ENCODE measurements around the gene GREM2.

Gene GREM2

GRCh38 chr1:240496356-240496755 is 115.6 kb downstream of the GREM2 start:
- DNase-seq: no peak

- no peak for DNase-seq
These were observed 116.4 kb downstream of the GREM2 start for GRCh38 chr1:240495601-240496000.

- no peak for DNase-seq
These were observed 119.0 kb downstream of the GREM2 start for GRCh38 chr1:240492832-240493440.

GRCh38 chr1:240491796-240492195 is 120.2 kb downstream of the GREM2 start:
- no peak for DNase-seq

- DNase-seq: no peak
These were observed 120.8 kb downstream of the GREM2 start for GRCh38 chr1:240491156-240491555.

- no peak for DNase-seq
These were observed 124.5 kb downstream of the GREM2 start for GRCh38 chr1:240487493-240487892.

- no peak for DNase-seq
These were observed 125.3 kb downstream of the GREM2 start for GRCh38 chr1:240486611-240487010.

GRCh38 chr1:240484804-240485443 is 127.0 kb downstream of the GREM2 start:
- DNase-seq: no peak

- no peak for DNase-seq
These were observed 133.4 kb downstream of the GREM2 start for GRCh38 chr1:240478536-240478935.

- no peak for DNase-seq
These were observed 136.1 kb downstream of the GREM2 start for GRCh38 chr1:240475832-240476231.

GRCh38 chr1:240474133-240474614 is 137.8 kb downstream of the GREM2 start:
- DNase-seq: no peak

- no peak for DNase-seq
These were observed 143.3 kb downstream of the GREM2 start for GRCh38 chr1:240468656-240469055.

- DNase-seq: no peak
These were observed 144.1 kb downstream of the GREM2 start for GRCh38 chr1:240467895-240468294.

- DNase-seq: no peak
These were observed 145.4 kb downstream of the GREM2 start for GRCh38 chr1:240466509-240466908.

- no peak for DNase-seq
These were observed 146.4 kb downstream of the GREM2 start for GRCh38 chr1:240465531-240465940.

GRCh38 chr1:240464099-240464498 is 147.9 kb downstream of the GREM2 start:
- DNase-seq: no peak

GRCh38 chr1:240462766-240463395 is 149.1 kb downstream of the GREM2 start:
- DNase-seq: no peak

- DNase-seq: no peak
These were observed 149.7 kb downstream of the GREM2 start for GRCh38 chr1:240462277-240462676.

GRCh38 chr1:240457203-240457602 is 154.8 kb downstream of the GREM2 start:
- no peak for DNase-seq

GRCh38 chr1:240455228-240455821 is 156.6 kb downstream of the GREM2 start:
- no peak for DNase-seq

GRCh38 chr1:240445369-240445768 is 166.6 kb downstream of the GREM2 start:
- no peak for DNase-seq

- no peak for DNase-seq
These were observed 170.3 kb downstream of the GREM2 start for GRCh38 chr1:240441669-240442068.

Measured in stimulated activated CD4-positive, alpha-beta T cell treated with anti-CD3 and anti-CD28 coated beads, Interleukin-12 subunit alpha, Interleukin-12 subunit beta, amount 100 ng/mL, for 4 hours (primary cell).